Testis (tissue), 3 donors: ENCODE measurements around the gene THOP1. TPM values are rescaled to one million over a fixed set of nuclear protein-coding genes. Genes with fewer than 3 reads are reported as not detected.

Experiments
- DNase-seq: peaks from one replicate; pipeline ENCODE4 v3.0.0-alpha.2; 2019
- H3K27ac ChIP-seq, 2 donors: fragments of 200-600 bp; sonication (generic); one replicate each; pipeline ENCODE4 v1.5.1; 2019
- H3K27me3 ChIP-seq: fragments of 200-600 bp; sonication (generic); one replicate; pipeline ENCODE4 v1.5.1; 2019
- H3K36me3 ChIP-seq: fragments of 200-600 bp; sonication (generic); one replicate; pipeline ENCODE4 v1.5.1; 2017; ENCODE audit warnings: low read depth; ENCODE audit errors: missing control alignments
- H3K4me1 ChIP-seq: fragments of 200-600 bp; sonication (generic); one replicate; pipeline ENCODE4 v1.5.1; 2019
- H3K4me3 ChIP-seq, 2 donors: fragments of 200-600 bp; sonication (generic); one replicate each; pipeline ENCODE4 v1.5.1; 2017 to 2019
- H3K9me3 ChIP-seq: fragments of 200-600 bp; sonication (generic); one replicate; pipeline ENCODE4 v1.5.1; 2017
- POLR2A ChIP-seq: fragments of 450-650 bp; IDR thresholded peaks from one replicate; pipeline ENCODE4 v1.6.1; 2017; ENCODE audit warnings: antibody characterized with exemption, mild to moderate bottlenecking, moderate library complexity
- WGBS, 2 donors: methylation state at CpG; one replicate each; pipeline ENCODE4 v1.1.5; 2018; 5-methylcytosine and 5-hydroxymethylcytosine counted together
- intact Hi-C: fragments of 100-400 bp; cut with DNase I; formaldehyde crosslinking; loops from one replicate; pipeline ENCODE4 v1.15.1; 2023; ENCODE audit warnings: low total_unique reads
- polyA plus RNA-seq: library from polyadenylated mRNA; stranded (reverse); fragments of 350-450 nt; fragmentation: Illumina TruSeq; extraction: RNeasy Lipid Tissue Mini Kit (QIAGEN cat#74804); gene quantifications from one replicate; pipeline ENCODE4 v1.2.3, GENCODE V29; 2014; ENCODE audit warnings: low read depth, low replicate concordance; ENCODE audit not compliant: insufficient read depth
- total RNA-seq, 2 donors: library from RNA; depleted of rRNA; stranded (reverse); fragments of >200 nt; gene quantifications; one replicate each; pipeline ENCODE4 v1.2.3, GENCODE V29; 2016
- TF ChIP-seq, protein P1 (sequence below), 3 experiments: fragments of 450-650 bp in 2 of 3; fragments of 200-600 bp in 1 of 3; sonication (generic) in 1 of 3; IDR thresholded peaks; one replicate each; pipeline ENCODE4 v1.5.1; 2016 to 2019; ENCODE audit warnings: antibody characterized with exemption in 3 of 3, mild to moderate bottlenecking in 2 of 3, moderate library complexity in 1 of 3

THOP1 gene
- total and polyA plus RNA-seq, 3 donors from 2014 or later: 111 to 166 (median 134) TPM

DNA sequence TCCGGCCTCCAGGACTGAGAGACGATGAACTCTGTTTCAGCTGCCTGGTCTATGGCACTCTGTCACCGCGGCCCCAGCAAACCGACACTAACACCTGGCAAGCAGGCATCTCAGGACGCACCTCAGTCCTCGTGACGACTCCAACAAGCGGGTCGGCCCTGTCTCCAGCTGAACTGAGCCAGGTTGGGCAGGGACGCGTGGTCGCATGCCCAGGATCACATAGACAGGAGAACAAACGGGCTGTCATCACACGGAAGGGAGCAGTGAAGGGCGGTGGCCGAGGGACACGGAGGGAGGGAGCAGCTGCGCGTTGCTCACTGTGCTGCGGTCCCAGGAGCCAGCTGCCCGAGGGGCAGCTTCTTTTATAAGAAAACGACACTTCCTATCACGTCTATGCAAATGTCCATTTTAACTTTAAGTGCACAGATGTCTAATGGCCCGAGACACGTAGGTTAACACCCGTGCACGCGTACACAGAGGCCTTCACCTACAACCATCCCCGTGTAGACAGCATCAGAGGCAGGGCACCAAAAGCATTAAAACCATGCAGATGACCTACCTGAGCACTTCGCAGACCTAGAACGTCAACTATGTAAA is 11.1 kb upstream of the THOP1 start:
- no peak overlapping the region for H3K27ac ChIP-seq

DNA sequence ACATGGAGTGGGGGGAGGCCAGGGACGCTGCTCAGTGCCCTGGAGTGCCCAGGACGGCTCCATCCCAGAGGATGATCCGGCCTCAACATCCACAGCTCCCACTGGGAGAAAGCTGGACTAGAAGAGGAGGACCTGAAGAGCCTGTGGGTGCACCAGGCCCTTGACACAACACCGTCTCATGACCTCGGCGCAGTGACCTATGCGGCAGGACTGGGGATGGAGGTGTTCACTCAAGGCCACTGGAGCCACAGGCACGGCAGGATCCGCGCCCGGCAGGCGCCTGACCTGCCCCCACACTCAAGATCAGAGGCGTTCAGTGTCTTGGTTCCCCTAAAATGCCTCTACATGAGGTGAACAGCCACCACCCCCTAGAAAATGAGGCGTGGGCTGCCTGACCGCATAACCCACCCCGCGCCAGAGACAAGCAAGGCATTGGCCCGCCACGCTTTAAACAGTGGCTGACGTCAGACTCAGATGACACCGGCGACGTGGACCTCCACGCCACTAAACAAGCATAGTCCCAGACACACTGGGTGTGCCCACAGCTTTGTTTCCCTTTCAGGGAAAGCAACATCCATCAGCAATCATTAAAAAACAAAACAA is 10.2 kb upstream of the THOP1 start:
- WGBS, 2 donors: 74 to 81% methylated on average over 15 to 24 of the region's 24 CpGs
- Histone ChIP-seq H3K4me1 (peaks cover 21% of the 10 kb centered on the region), H3K9me3 (no peaks in the 10 kb centered on the region), H3K27me3 (no peaks in the 10 kb centered on the region), H3K4me3 (no peak overlapping the region), H3K27ac (peak overlapping the region in 1 of 2 donors; percentile 72), H3K36me3 (no peaks in the 10 kb centered on the region)
- no peak for TF ChIP-seq POLR2A
- TF ChIP-seq, protein P1, sequence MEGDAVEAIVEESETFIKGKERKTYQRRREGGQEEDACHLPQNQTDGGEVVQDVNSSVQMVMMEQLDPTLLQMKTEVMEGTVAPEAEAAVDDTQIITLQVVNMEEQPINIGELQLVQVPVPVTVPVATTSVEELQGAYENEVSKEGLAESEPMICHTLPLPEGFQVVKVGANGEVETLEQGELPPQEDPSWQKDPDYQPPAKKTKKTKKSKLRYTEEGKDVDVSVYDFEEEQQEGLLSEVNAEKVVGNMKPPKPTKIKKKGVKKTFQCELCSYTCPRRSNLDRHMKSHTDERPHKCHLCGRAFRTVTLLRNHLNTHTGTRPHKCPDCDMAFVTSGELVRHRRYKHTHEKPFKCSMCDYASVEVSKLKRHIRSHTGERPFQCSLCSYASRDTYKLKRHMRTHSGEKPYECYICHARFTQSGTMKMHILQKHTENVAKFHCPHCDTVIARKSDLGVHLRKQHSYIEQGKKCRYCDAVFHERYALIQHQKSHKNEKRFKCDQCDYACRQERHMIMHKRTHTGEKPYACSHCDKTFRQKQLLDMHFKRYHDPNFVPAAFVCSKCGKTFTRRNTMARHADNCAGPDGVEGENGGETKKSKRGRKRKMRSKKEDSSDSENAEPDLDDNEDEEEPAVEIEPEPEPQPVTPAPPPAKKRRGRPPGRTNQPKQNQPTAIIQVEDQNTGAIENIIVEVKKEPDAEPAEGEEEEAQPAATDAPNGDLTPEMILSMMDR (IDR thresholded peaks at IDR 0.05): no peak
- intact Hi-C loops: no loop called here
- no peak for DNase-seq

More for the DNA sequence above, 11.1 kb upstream of the THOP1 start:
- no peak for DNase-seq
- Histone ChIP-seq H3K9me3 (no peaks in the 10 kb centered on the region), H3K4me3 (no peak overlapping the region), H3K36me3 (no peaks in the 10 kb centered on the region), H3K4me1 (peaks cover 22% of the 10 kb centered on the region), H3K27me3 (no peaks in the 10 kb centered on the region)
- intact Hi-C loops: no loop called here
- 89 to 91% methylated on average over 22 to 32 of the region's 32 CpGs for WGBS, 2 donors
- TF ChIP-seq, protein P1 (IDR thresholded peaks at IDR 0.05): no peak
- no peak for TF ChIP-seq POLR2A

DNA sequence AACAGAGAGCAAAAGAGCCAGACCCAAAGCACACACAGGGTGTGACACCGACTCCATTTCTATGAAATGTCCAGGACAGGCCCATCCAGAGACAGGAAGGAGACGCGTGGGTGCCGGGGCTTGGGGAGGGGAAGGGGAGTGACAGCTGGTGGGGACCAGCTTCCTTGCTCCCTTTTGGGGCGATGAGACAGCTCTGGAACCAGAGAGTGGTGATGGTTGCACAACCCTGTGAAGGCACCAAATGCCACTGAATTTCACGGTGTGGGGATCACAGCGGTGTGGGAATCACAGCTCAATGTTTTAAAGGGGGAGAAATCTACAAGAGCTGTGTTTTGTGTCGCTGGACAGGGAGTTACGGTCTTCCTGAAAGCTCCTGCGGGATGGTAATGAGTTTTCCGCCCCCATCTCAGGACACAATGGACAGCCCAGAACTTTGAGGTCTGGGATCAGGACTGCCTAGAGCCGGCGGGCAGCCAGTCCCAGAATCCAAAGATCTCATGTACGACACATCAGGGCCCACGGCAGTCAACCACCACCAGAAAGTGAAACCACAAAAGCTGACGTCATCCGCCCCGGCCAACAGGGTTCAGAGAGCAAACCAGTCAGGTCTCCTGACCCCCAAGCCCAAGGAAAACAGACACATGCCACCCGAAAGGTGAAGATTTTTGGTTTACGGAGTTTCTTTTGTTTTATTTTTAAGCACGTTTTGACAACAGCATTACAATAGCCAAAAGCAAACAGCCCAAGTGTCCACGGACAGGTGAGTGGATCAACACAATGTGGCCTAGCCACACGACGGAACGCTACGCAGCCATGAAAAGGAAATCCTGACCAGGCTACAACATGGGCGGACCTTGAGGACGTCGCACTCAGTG is 9.5 kb upstream of the THOP1 start:
- Histone ChIP-seq H3K4me1 (peaks cover 16% of the 10 kb centered on the region), H3K36me3 (no peaks in the 10 kb centered on the region), H3K9me3 (no peaks in the 10 kb centered on the region), H3K27me3 (no peaks in the 10 kb centered on the region), H3K27ac (peak overlapping the region in 1 of 2 donors; percentile 72), H3K4me3 (no peak overlapping the region)
- peak; percentile 36 for DNase-seq
- no peak for TF ChIP-seq POLR2A
- TF ChIP-seq, protein P1 (IDR thresholded peaks at IDR 0.05): no peak
- 82 to 84% methylated on average over 29 of the region's 29 CpGs for WGBS, 2 donors
- intact Hi-C loops: no loop called here

DNA sequence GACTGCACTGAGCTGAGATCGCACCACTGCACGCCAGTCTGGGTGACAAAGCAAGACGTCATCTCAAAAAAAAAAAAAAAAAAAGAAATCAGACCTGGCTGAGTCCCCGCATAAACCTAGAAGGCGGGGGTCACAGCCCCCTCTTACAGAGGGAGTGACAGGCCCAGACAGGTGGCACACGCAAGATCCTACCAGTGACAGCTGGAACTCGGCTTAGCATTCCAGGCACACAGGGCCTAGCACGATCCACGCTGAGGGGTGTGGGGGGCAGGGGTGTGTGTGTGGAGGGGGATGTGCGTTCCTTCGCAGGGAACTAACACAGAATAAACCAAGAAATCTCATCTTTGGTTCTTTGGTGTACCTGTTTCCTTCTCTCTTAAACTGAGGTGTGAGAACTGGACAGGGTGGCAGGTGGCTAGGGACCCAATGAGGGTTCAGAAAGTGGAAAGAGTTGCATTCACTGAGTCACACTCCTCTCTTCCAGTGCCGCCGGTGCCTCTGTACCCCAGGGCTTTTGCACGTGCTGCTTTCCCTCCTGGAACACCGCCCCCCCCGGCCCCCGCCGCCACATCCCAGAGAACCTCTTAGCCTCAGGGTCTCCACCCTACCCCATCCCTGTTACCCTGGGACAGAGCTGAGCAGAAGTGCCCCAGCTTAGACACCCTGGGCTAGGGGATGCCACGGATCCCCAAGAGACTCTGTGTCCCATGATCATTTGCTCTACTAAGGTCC is 7.2 kb upstream of the THOP1 start:
- DNase-seq: no peak
- Histone ChIP-seq H3K27me3 (no peaks in the 10 kb centered on the region), H3K27ac (no peak overlapping the region), H3K4me3 (no peak overlapping the region), H3K9me3 (no peaks in the 10 kb centered on the region), H3K36me3 (no peaks in the 10 kb centered on the region), H3K4me1 (peaks cover 23% of the 10 kb centered on the region)
- intact Hi-C loops: no loop called here
- TF ChIP-seq POLR2A: no peak
- TF ChIP-seq, protein P1 (IDR thresholded peaks at IDR 0.05): no peak
- WGBS, 2 donors: 91 to 96% methylated on average over 15 to 19 of the region's 19 CpGs
